GM12878 (cell line): ENCODE results near the gene RUFY3. TPM values are rescaled to one million over a fixed set of nuclear protein-coding genes. Genes with fewer than 3 reads are reported as not detected.
"Not testable (repeated sequence)": the region's sequence is repeated elsewhere in the genome, so short reads cannot be mapped to it uniquely, and the experiment has no call there.

Experiments
- ATAC-seq: fragments of 200-7000 bp; cut with Tn5 transposase; 3 replicates; pipeline ENCODE4 v1.9.1; 2020; ENCODE audit warnings: mild to moderate bottlenecking, moderate library complexity
- BruUV-seq: library from RNA; stranded (reverse); fragments of 400-500 nt; replicated peaks from 2 replicates; lab custom pipeline; 2021; lab: Mats Ljungman, UMichigan
- CTCF ChIA-PET: fragments of 300-600 bp; sonication (Branson Sonifier 250); formaldehyde crosslinking; extraction: SDS; loops from one replicate; lab custom pipeline; 2021; ENCODE audit warnings: inconsistent platforms; lab: Yijun Ruan, JAX
- POLR2A ChIA-PET: fragments of 350-600 bp; formaldehyde crosslinking; extraction: SDS; loops from one replicate; lab custom pipeline; 2021; ENCODE audit warnings: inconsistent platforms; lab: Charles Lee
- RAD21 ChIA-PET: fragments of 300-600 bp; sonication (Branson Sonifier 250); formaldehyde crosslinking; loops from one replicate; lab custom pipeline; 2023; ENCODE audit warnings: antibody characterized with exemption; ENCODE audit not compliant: unreplicated experiment; lab: Charles Lee
- SMC1A ChIA-PET: fragments of 300-600 bp; sonication (Branson Sonifier 250); formaldehyde crosslinking; loops from one replicate; lab custom pipeline; 2023; ENCODE audit not compliant: unreplicated experiment, uncharacterized antibody; lab: Charles Lee
- DNase-seq: peaks from one replicate; pipeline ENCODE4 v3.0.0-alpha.2; 2011; ENCODE audit warnings: low read depth, low spot score
- FAIRE-seq: peaks from 3 replicates; lab custom pipeline; 2011; peaks lifted over from hg19 to GRCh38; lab: Jason Lieb, UNC
- H2AFZ ChIP-seq: 2 replicates; pipeline ENCODE4 v1.6.0; 2011; ENCODE audit warnings: low read depth, low read length, control low read depth; ENCODE audit not compliant: control insufficient read depth
- H3K27ac ChIP-seq: 2 replicates; pipeline ENCODE4 v1.5.1; 2011; ENCODE audit warnings: control low read depth; ENCODE audit not compliant: control insufficient read depth, insufficient read depth
- H3K27me3 ChIP-seq, 2 experiments: replicated peaks in 1 of 2; 2 replicates each; pipeline versions ENCODE4 v1.6.0 to v1.6.1; 2011; ENCODE audit warnings: low read length in 1 of 2; ENCODE audit not compliant: control insufficient read depth in 2 of 2, insufficient read depth in 2 of 2
- H3K36me3 ChIP-seq, 2 experiments: 2 replicates each; pipeline ENCODE4 v1.5.1; 2011; ENCODE audit warnings: low read length in 1 of 2; ENCODE audit not compliant: control insufficient read depth in 2 of 2, insufficient read depth in 2 of 2
- H3K4me1 ChIP-seq: 2 replicates; pipeline ENCODE4 v1.6.1; 2011; ENCODE audit warnings: mild to moderate bottlenecking, low read length, moderate library complexity, mixed read lengths; ENCODE audit not compliant: control insufficient read depth, insufficient read depth
- H3K4me2 ChIP-seq: 2 replicates; pipeline ENCODE4 v1.6.0; 2011; ENCODE audit warnings: control low read depth; ENCODE audit not compliant: control insufficient read depth, insufficient read depth
- H3K4me3 ChIP-seq: fragments of 200-600 bp; sonication (generic); 2 replicates; pipeline ENCODE4 v1.5.1; 2016
- H3K79me2 ChIP-seq: 2 replicates; pipeline ENCODE4 v1.6.0; 2011; ENCODE audit warnings: low read length; ENCODE audit not compliant: control insufficient read depth, insufficient read depth
- H3K9ac ChIP-seq: 2 replicates; pipeline ENCODE4 v1.8.0; 2011; ENCODE audit warnings: low read length, control low read depth, mixed read lengths; ENCODE audit not compliant: control insufficient read depth, insufficient read depth
- H3K9me3 ChIP-seq: replicated peaks from 3 replicates; pipeline ENCODE4 v1.5.1; 2011; ENCODE audit warnings: mild to moderate bottlenecking, low read length; ENCODE audit not compliant: control insufficient read depth, insufficient read depth
- H4K20me1 ChIP-seq: 2 replicates; pipeline ENCODE4 v1.6.0; 2011; ENCODE audit not compliant: control insufficient read depth, insufficient read depth
- MEF2A ChIP-seq: IDR thresholded peaks from 2 replicates; pipeline ENCODE4 v1.6.1; 2011; ENCODE audit warnings: low read depth, mild to moderate bottlenecking, low read length, moderate library complexity; ENCODE audit not compliant: insufficient read depth
- MTA2 ChIP-seq: fragments of 450-650 bp; IDR thresholded peaks from 2 replicates; pipeline ENCODE4 v1.6.1; 2016; ENCODE audit warnings: low read depth, mild to moderate bottlenecking, moderate library complexity
- NFIC ChIP-seq: IDR thresholded peaks from 2 replicates; pipeline ENCODE4 v1.6.1; 2012; ENCODE audit warnings: low read depth, mild to moderate bottlenecking, inconsistent platforms, low read length, moderate library complexity
- POU2F2 ChIP-seq: IDR thresholded peaks from 3 replicates; pipeline ENCODE4 v1.6.1; 2011; ENCODE audit warnings: low read depth, mild to moderate bottlenecking, low read length, borderline replicate concordance
- RELB ChIP-seq: fragments of 450-650 bp; IDR thresholded peaks from 2 replicates; pipeline ENCODE4 v1.6.1; 2017; ENCODE audit warnings: low read depth, mild to moderate bottlenecking, moderate library complexity
- RUNX3 ChIP-seq: IDR thresholded peaks from 2 replicates; pipeline ENCODE4 v1.6.1; 2012; ENCODE audit warnings: low read length, inconsistent platforms
- WGBS: methylation state at CpG from one replicate; pipeline ENCODE4 v1.1.6; 2016; ENCODE audit warnings: low lambda C conversion rate; ENCODE audit not compliant: insufficient replicate concordance, insufficient coverage; ENCODE audit errors: missing lambda C conversion rate; 5-methylcytosine and 5-hydroxymethylcytosine counted together
- in situ Hi-C: fragments of 300-500 bp; cut with MboI; formaldehyde crosslinking; loops from 9 replicates; pipeline ENCODE4 v1.14.3; 2018; ENCODE audit warnings: mixed read lengths
- intact Hi-C: fragments of 100-400 bp; cut with micrococcal nuclease; formaldehyde crosslinking; loops from one replicate; pipeline ENCODE4 v1.14.2; 2022; ENCODE audit not compliant: unreplicated experiment
- polyA plus RNA-seq, 11 experiments: library from polyadenylated mRNA; depleted of rRNA in 4 of 11; unstranded in 6 of 11; stranded (reverse) in 5 of 11; fragments of >200 nt; fragmentation: Nextera tagmentation in 4 of 11; fragmentation: Illumina TruSeq in 1 of 11; extraction: Ambion mirVana in 4 of 11; extraction: Trizol in 1 of 11; gene quantifications; 1 replicate in 1 of 11; 2 replicates in 10 of 11; pipeline versions ENCODE4 v1.2.1 to v1.2.3, GENCODE V29; 2011 to 2016; ENCODE audit warnings: inconsistent platforms in 2 of 11, missing spikeins in 2 of 11, low read depth in 1 of 11
- total RNA-seq, 4 experiments: library from RNA; depleted of rRNA in 3 of 4; stranded (reverse); fragments of >200 nt in 3 of 4; fragmentation: Illumina TruSeq in 1 of 4; extraction: Trizol in 1 of 4; gene quantifications; 2 replicates each; pipeline versions ENCODE4 v1.2.1 to v1.2.3, GENCODE V29; 2013 to 2021

RUFY3 gene
- total and polyA plus RNA-seq, 10 of the 15 experiments (the other 5 are each of a cell fraction or from before 2014, with no cell fraction given): 5.1 to 28.3 (median 13.1) TPM

GRCh38 chr4:70769396-70769795, 47.6 kb downstream of the RUFY3 start:
- FAIRE-seq, BruUV-seq, RAD21 ChIA-PET, ATAC-seq, H3K9me3 ChIP-seq, H3K4me2 ChIP-seq, in situ Hi-C loops, H4K20me1 ChIP-seq, POLR2A ChIA-PET, H3K27ac ChIP-seq, intact Hi-C loops, H3K79me2 ChIP-seq, H3K9ac ChIP-seq, H2AFZ ChIP-seq, H3K27me3 ChIP-seq, H3K4me1 ChIP-seq, DNase-seq, H3K4me3 ChIP-seq, H3K36me3 ChIP-seq: not testable (repeated sequence)
- CTCF ChIA-PET: interaction anchor here (1.5 kb wide), 1 partner anchor 10 kb away, joined by 3 read pairs; no protein-coding TSS in a partner anchor
- SMC1A ChIA-PET: interaction anchor here (1.6 to 1.9 kb wide), 3 partner anchors 10 to 20 kb away, joined by 3 to 8 read pairs (median 5); no protein-coding TSS in a partner anchor
- WGBS: 95% methylated on average over 1 of the region's 1 CpG

DNA sequence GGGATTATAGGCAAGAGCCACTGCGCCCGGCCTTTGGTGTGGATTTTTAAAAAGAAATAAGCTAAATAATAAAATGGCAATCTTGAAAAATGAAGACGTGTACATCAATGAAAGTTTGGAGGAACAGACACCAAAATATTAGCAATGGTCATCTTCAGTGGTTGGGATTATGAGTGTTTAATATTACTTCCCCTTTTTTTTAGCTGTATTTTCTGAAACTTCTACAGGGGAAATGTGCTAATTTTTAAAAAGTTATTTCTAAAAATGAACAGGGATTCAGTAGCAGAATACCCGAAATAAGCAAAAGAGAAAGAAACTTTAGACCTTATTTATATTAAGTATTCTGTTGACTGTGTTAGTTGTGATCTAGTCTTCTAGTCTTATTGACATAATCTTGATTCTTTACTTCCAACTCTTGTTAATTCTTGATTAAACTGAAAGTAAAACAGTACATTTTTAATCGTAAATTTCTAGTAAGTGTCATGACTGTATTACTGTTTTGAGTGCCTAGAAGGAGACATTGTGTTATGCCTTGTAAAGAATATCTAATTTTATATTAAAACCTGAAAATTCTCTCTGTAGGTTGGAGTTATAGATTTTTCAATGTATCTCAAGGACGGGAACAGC, 51.3 kb downstream of the RUFY3 start:
- intact Hi-C loops: no loop called here
- H3K4me2 ChIP-seq: peak overlapping the region; percentile 68
- H3K4me1 ChIP-seq: peaks cover 9% of the 10 kb centered on the region
- H3K4me3 ChIP-seq: 0 out of 2 replicates have a peak overlapping the region, but pooled peaks have one; percentile 13
- H3K27ac ChIP-seq: peak overlapping the region; percentile 25
- H3K9me3 ChIP-seq: no peaks in the 10 kb centered on the region
- H3K36me3 ChIP-seq: no peaks in the 10 kb centered on the region
- no peaks in the 10 kb centered on the region for H3K27me3 ChIP-seq
- peak overlapping the region; percentile 10 for H2AFZ ChIP-seq
- H4K20me1 ChIP-seq: no peaks in the 10 kb centered on the region
- ChIA-PET CTCF (interaction anchor here (0.5 to 2.3 kb wide), 6 partner anchors 10 to 169 kb away, joined by 3 to 7 read pairs (median 4); no protein-coding TSS in a partner anchor), RAD21 (interaction anchor here (1.0 to 3.4 kb wide), 7 partner anchors 18 to 177 kb away, joined by 3 to 26 read pairs (median 3); no protein-coding TSS in a partner anchor), POLR2A (no interaction called here), SMC1A (interaction anchor here (0.7 to 4.3 kb wide), 10 partner anchors 10 to 759 kb away, joined by 3 to 36 read pairs (median 3); no protein-coding TSS in a partner anchor)
- TF ChIP-seq POU2F2 (no peak), MTA2 (0 out of 2 replicates have a peak, but pooled peaks have one; percentile 13), NFIC (peak; percentile 56), RUNX3 (peak; percentile 34; the same call in 1 of the 2 replicates), MEF2A (peak; percentile 51; the same call in 1 of the 2 replicates), RELB (peak; percentile 35; the same call in 1 of the 2 replicates)
- no peak overlapping the region for H3K9ac ChIP-seq
- no peak for FAIRE-seq
- DNase-seq: no peak
- no peaks in the 10 kb centered on the region for H3K79me2 ChIP-seq
- in situ Hi-C loops: no loop called here
- peak; percentile 78 for ATAC-seq
- BruUV-seq: no TSS peak
- WGBS: 53% methylated on average over 6 of the region's 6 CpGs
